HuH-7.5 (cell line): Measurements from ENCODE around the gene RERE.
"Not testable (repeated sequence)": the region's sequence is repeated elsewhere in the genome, so short reads cannot be mapped to it uniquely, and the experiment has no call there.

ENCODE experiments used
- DNase-seq: peaks from one replicate; pipeline ENCODE4 v3.0.0; 2011; ENCODE audit warnings: low spot score

Gene RERE

GRCh38 chr1:8512504-8512903 lies 304.9 kb downstream of the RERE start:
- no peak for DNase-seq

DNA sequence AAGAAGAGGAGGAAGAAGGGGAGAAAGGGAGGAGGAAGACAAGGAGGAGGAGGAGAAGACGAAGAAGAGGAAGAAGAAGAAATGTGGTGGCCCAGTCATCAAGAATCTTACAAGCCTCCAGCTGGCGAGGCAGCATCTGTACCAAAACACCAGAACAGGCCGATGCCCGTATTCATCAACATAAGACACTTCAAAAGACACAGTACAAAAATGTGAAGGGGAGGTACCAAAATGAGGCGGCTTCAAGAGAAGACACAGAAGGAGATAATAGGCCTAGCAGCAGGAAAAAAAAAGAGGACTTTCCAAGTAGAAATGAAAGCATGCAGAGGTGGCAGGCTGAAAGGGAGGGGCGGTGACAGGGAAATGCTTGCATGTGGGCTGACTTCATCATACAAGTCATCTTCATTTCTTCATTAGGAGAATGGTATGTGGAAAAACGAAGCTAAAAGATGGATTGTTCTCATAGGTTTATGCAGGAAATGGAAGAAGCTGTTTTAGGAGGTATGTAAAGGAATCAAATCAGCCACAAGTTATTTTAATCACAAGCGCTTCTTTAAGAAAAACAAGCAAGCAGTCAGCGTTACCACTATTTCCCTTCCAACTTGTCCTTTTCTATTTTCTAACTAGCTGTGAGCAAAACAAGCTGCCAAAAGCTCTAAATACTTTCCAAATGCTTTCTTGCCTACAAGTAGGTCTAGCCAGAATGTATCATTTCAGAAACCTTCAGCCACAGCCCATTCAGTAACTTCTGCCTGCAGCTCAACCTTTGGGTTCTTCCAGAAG lies 307.2 kb downstream of the RERE start:
- DNase-seq: no peak

DNA sequence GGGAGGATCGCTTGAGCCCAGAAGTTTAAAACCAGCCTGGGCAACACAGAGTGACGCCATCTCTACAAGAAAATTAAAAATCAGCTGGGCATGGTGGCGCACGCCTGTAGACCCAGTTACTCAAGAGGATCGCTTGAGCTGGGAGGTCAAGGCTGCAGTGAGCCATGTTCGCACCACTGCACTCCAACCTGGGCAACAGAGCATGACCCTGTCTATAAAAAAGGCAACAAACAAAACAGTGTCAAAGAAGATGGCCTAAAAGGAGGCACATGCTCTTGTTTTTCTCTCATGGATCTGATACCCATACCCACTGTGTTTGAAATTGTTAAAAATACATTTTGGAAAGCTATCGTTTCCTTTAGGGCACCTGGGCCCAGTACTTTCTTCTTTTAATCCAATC lies 307.9 kb downstream of the RERE start:
- DNase-seq: no peak

GRCh38 chr1:8506995-8507615 lies 310.3 kb downstream of the RERE start:
- no peak for DNase-seq

GRCh38 chr1:8506456-8506855 lies 311.0 kb downstream of the RERE start:
- no peak for DNase-seq

DNA sequence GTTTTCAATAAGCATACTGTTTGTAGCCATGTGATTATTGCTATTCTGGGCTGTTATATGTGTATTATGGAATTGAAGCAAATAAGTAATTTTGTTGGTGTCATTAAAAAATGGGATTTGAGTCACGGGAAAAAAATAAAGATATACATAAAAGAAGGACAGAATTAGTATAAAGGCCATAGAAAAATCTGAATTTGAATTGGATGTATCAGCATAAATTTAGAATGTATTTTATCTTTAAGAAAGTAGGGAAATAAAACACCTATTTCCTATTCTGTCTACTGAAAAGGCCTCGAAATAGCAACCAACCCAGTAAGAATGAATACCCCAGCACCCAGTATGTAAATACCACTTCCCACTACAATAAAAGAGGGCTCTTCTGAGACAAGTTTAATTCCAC lies 313.6 kb downstream of the RERE start:
- DNase-seq: no peak

GRCh38 chr1:8502949-8503348 lies 314.5 kb downstream of the RERE start:
- DNase-seq: not testable (repeated sequence)

DNA sequence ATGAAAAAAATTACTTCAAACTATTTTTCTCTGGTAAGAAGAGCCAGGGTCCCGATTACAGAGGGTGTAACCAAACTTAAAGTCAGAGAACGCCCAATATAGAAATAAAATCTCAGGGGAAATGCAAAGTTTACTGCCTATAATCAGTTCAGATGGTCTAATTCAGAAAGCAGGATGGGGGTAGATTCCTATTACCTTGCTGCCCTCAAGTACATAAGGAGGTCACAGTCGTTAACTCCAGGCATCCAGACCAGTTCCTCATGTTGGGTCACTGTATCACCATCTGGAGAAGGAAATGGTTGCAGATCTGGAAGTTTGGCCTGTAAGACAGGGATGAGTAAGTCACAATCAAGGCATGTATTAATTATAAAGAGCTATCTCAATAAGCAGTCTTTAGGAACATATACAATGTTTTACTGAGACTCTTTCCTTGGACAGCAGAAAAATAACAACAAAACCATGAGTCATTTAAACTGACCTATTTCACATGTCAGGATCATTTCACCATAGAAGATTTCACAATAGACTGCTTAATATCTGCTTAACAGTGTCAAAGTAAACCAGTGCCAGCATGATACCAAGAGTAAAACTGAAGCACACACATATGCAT lies 320.1 kb downstream of the RERE start:
- DNase-seq: peak; percentile 31

DNA sequence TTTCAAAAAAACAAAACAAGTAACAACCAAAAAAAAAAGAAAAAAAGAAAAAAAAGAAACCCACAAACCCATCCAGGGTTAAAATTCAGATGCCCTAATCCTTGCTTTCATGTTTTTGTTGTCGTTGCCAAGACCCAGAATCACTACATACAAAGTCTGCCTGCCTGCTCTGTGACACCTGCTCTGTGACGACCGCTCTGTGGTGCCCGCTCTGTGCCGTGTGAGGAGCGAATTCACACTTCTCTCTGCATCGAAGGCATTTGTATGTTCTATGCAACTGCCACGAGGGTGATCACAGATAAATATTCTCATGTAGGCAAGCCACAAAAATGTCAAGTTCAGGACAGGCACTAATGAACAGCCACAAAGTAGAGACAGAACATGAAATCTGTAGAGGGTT lies 321.0 kb downstream of the RERE start:
- no peak for DNase-seq

DNA sequence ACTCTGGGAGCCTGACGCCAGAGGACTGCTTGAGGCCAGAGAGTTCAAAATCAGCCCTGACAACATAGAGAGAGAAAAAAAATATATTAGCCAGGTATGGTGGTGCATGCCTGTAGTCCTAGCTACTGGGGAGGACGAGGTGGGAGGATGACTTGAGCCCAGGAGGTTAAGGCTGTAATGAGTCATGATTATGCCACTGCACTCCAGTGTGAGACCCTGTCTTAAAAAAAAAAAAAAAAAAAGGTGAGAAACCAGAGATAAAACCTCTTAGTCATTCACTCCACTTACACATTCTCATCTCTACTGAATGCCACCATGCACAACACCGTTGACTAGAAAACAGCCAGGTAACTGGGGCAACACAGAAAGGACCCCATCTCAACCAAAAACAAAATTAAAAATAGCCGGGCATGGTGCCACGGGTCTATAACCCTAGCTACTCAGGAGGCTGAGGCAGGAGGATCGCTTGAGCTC lies 321.5 kb downstream of the RERE start:
- DNase-seq: no peak

GRCh38 chr1:8494681-8495080 lies 322.8 kb downstream of the RERE start:
- no peak for DNase-seq

GRCh38 chr1:8493916-8494540 lies 323.4 kb downstream of the RERE start:
- DNase-seq: no peak

DNA sequence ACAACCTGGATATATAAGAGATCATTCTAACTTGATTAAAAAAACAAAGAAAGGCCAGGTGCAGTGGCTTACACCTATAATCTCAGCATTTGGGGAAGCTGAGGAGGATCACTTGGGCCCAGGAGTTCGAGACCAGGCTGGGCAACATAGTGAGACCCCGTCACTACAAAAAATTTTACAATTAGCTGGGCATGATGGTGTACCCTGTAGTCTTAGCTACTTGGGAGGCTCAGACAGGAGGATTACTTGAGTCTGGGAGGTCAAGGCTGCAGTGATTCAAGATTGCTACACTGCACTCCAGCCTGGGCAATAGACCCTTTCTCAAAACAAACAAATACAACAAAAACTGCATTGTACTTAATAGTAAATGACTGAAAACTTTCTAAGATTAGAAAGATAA lies 330.2 kb downstream of the RERE start:
- no peak for DNase-seq

DNA sequence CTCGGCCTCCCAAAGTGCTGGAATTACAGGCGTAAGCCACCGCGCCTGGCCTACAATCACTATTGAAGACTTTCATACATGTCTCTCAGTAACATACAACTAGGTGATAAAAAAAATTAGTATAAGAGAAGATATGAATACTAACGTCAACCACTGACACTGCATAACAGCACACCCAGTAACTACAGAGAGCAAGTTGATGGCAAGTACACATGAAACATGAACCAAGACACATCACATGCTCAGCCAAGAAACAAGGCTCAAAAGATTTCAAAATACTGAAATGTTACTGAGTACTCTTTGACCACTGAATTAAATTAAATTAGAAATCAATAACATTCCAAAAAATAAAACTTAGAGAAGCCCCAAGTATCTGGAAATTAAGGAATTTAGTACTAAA lies 331.4 kb downstream of the RERE start:
- DNase-seq: no peak

DNA sequence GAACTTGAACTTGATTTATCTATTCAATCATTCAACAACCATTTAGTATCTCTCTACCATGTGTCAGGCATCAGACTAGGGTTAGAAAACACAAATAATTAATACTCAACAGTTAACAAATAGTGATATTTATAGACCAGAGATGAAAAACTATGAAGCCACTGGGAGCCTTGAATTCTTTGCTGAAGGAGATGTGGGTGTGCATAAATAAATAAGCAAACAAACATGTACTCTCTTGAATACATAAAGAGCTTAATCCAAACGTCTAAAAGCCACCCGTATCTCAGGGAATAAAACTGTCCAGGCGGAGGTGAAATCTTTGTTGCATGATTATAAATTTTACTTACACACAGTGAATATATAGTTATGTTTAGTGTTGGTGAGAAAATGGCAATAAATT lies 333.9 kb downstream of the RERE start:
- DNase-seq: no peak

DNA sequence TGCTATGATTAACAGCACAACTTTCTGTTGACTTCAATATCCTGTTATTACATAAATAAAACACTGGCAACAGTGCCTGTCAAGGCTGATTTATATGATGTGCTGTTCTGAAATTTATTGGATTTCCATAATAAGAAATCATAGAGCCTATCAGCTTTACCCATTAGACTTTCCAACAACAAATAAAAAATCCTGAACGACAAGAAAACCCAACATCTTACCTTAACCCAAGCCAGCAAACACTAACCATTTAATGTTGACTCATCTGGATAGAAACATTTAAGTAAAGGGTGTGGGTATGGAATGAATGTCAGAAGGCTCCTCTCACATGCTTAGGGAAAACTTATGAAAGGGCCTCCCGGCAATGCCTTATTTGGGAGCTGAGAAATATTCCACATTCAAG lies 334.5 kb downstream of the RERE start:
- DNase-seq: no peak

- DNase-seq: no peak
Observed at GRCh38 chr1:8481650-8482380, 335.6 kb downstream of the RERE start.

- no peak for DNase-seq
Observed at GRCh38 chr1:8478566-8478965, 338.9 kb downstream of the RERE start.

GRCh38 chr1:8477983-8478362 lies 339.5 kb downstream of the RERE start:
- DNase-seq: no peak

DNA sequence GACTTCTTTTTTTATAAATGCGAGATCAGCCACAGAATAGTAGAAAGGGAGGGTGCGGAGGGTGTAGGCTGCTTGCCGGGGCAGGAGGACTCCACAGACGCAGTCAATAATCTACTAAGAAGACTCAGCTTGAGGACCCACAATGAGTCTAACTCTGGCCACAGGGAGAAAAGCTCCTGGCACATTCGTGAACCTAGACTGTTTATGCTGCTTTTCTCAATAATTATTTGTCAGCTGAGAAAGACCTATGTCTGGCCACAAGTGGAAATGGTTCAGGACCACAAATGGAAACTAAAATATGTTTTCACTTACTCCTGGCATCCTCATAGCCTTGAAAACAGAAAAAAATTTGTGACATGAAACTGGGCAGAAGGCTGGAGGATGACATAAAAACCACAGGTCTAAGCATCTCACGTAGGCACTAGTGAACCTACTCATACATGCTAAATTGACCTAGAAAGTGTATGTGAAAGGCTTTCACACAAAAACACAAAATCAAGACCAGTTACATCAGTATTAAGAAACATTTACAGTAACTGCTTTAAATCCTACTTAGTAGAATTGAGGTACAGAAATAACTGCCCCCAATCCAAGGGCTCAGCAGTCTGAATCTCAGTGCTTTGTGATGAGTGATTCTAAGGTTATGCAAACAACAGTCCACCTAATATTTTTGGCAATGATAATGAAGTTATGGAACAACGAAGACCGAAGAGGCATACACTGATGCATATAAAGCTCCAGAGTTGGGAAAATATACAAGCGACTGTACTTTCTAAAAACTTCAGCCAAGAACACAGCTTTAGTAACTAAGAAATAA lies 340.1 kb downstream of the RERE start:
- DNase-seq: no peak

GRCh38 chr1:8476006-8476405 lies 341.4 kb downstream of the RERE start:
- no peak for DNase-seq
